ENCODE results near the gene ARHGEF11. TPM values are rescaled to one million over a fixed set of nuclear protein-coding genes. Genes with fewer than 3 reads are reported as not detected.
"Not testable (repeated sequence)": the region's sequence is repeated elsewhere in the genome, so short reads cannot be mapped to it uniquely, and the experiment has no call there.

Gene ARHGEF11
- total and polyA plus RNA-seq, 10 donors, result 3.4 to 65.3 (median 42.7) TPM

DNA sequence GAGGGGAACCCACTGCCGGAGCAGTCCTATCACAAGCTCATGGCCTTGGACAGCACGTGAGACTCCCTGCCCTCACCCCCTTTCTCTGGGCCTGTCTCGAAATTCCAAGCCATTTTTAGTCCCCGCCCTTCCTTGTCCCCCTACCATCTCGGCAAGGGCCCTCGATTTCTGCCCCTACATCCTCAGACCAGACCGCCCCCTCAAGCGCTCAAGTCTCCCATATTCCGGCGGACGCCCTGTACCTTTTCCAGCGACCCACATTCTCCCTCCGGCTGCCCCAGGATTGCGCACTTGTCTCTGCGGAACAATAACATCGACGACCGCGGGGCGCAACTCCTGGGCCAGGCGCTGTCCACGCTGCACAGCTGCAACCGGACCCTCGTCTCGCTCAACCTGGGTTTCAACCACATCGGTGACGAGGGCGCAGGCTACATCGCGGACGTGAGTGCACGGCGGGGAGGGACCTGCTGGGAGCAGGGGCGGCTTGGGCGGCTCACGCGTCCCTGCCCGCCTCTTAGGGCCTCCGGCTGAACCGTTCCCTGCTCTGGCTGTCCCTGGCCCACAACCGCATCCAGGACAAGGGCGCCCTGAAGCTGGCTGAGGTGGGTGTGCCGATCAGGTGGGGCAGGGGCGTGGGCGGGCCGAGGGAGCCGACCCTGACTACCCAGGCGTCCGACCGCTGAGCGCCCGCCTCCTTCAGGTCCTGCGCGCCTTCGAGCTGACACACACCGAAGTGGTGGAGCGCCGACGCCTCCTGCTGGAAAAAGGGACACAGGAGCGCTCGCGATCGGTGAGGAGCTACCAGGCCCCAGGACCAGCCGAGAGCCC lies 118.1 kb downstream of the ARHGEF11 start:
- 5 to 7% (median 6%) methylated on average over 35 to 64 of the region's 64 CpGs for WGBS, 5 donors
- intact Hi-C loops (cut with DNase I; ENCODE audit: low total_unique reads), result no loop called here
- H3K36me3 ChIP-seq, result no peaks in the 10 kb centered on the region
- no peak overlapping the region for H3K27ac ChIP-seq
- H3K4me1 ChIP-seq, result peaks cover 8 to 51% (median 29%) of the 10 kb centered on the region in 6 donors
- DNase-seq, result peak; percentile 17
- TF ChIP-seq, protein P1, sequence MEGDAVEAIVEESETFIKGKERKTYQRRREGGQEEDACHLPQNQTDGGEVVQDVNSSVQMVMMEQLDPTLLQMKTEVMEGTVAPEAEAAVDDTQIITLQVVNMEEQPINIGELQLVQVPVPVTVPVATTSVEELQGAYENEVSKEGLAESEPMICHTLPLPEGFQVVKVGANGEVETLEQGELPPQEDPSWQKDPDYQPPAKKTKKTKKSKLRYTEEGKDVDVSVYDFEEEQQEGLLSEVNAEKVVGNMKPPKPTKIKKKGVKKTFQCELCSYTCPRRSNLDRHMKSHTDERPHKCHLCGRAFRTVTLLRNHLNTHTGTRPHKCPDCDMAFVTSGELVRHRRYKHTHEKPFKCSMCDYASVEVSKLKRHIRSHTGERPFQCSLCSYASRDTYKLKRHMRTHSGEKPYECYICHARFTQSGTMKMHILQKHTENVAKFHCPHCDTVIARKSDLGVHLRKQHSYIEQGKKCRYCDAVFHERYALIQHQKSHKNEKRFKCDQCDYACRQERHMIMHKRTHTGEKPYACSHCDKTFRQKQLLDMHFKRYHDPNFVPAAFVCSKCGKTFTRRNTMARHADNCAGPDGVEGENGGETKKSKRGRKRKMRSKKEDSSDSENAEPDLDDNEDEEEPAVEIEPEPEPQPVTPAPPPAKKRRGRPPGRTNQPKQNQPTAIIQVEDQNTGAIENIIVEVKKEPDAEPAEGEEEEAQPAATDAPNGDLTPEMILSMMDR (IDR thresholded peaks at IDR 0.05 in 8 of 11, conservative IDR thresholded peaks at IDR 0.05 in 3 of 11), result peak in 9 of 11 experiments; percentile 15 to 61 (median 50)
- TF ChIP-seq POLR2A (IDR thresholded peaks at IDR 0.05) (no peak), POLR2AphosphoS5 (IDR thresholded peaks at IDR 0.05) (peak in 1 of 3 donors; percentile 30)
- H3K4me3 ChIP-seq, result peak overlapping the region in 5 of 8 donors; percentile 12 to 59 (median 17)
- H3K9me3 ChIP-seq, result no peaks in the 10 kb centered on the region
- H3K27me3 ChIP-seq (replicated peaks in 1 of 7), result peaks cover 2 to 86% (median 54%) of the 10 kb centered on the region in 7 donors

DNA sequence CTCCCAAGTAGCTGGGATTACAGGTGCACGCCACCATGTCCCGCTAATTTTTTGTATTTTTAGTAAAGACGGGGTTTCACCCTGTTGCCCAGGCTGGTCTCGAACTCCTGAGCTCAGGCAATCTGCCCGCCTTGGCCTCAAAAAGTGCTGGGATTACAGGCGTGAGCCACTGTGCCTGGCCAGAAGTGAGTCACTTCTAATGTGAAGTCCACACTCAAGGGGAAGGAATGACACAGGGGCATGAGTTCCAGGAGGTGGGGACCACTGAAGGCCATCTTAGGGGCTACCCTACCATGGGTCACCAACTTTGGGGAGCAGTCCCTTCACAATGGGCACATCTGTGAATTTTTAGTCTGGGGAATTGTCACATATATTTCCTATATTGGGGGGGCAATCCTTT lies 118.8 kb downstream of the ARHGEF11 start:
- H3K27ac ChIP-seq; H3K36me3 ChIP-seq; H3K9me3 ChIP-seq; H3K4me3 ChIP-seq; DNase-seq; intact Hi-C loops (cut with DNase I; ENCODE audit: low total_unique reads): not testable (repeated sequence)
- Histone ChIP-seq H3K4me1 (peaks cover 8 to 48% (median 28%) of the 10 kb centered on the region in 6 donors), H3K27me3 (replicated peaks in 1 of 7) (peaks cover 2 to 93% (median 61%) of the 10 kb centered on the region in 7 donors)
- 70 to 88% (median 84%) methylated on average over 6 of the region's 6 CpGs for WGBS, 5 donors

DNA sequence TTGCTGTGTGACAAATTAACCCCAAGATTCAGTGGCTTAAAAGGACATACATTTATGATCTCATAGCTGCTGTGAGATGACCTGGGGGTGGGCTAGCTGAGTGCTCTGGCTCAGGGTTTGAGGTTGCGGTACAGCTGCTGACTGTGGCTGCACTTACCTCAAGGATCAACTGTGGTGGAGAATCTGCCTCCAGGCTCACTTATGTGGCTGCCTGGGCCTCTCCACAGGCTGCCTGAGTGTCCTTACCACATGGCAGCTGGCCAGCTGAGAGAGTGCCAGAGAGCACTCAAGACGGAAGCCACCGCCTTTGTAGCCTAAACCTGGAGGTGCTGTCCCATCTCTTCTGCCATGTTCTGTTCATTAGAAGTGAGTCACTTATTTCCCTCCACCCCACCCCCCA lies 119.4 kb downstream of the ARHGEF11 start:
- DNase-seq, result no peak
- 0 to 18% (median 14%) methylated on average over 3 of the region's 3 CpGs for WGBS, 5 donors
- H3K4me3 ChIP-seq, result no peak overlapping the region
- no peaks in the 10 kb centered on the region for H3K9me3 ChIP-seq
- TF ChIP-seq POLR2AphosphoS5 (IDR thresholded peaks at IDR 0.05), result no peak
- TF ChIP-seq, protein P1 (IDR thresholded peaks at IDR 0.05 in 8 of 11, conservative IDR thresholded peaks at IDR 0.05 in 3 of 11), result no peak
- TF ChIP-seq POLR2A (IDR thresholded peaks at IDR 0.05), result no peak
- H3K4me1 ChIP-seq, result peaks cover 8 to 43% (median 23%) of the 10 kb centered on the region in 6 donors
- intact Hi-C loops (cut with DNase I; ENCODE audit: low total_unique reads), result no loop called here
- H3K36me3 ChIP-seq, result no peaks in the 10 kb centered on the region
- no peak overlapping the region for H3K27ac ChIP-seq
- peaks cover 2 to 98% (median 64%) of the 10 kb centered on the region in 7 donors for H3K27me3 ChIP-seq (replicated peaks in 1 of 7)

DNA sequence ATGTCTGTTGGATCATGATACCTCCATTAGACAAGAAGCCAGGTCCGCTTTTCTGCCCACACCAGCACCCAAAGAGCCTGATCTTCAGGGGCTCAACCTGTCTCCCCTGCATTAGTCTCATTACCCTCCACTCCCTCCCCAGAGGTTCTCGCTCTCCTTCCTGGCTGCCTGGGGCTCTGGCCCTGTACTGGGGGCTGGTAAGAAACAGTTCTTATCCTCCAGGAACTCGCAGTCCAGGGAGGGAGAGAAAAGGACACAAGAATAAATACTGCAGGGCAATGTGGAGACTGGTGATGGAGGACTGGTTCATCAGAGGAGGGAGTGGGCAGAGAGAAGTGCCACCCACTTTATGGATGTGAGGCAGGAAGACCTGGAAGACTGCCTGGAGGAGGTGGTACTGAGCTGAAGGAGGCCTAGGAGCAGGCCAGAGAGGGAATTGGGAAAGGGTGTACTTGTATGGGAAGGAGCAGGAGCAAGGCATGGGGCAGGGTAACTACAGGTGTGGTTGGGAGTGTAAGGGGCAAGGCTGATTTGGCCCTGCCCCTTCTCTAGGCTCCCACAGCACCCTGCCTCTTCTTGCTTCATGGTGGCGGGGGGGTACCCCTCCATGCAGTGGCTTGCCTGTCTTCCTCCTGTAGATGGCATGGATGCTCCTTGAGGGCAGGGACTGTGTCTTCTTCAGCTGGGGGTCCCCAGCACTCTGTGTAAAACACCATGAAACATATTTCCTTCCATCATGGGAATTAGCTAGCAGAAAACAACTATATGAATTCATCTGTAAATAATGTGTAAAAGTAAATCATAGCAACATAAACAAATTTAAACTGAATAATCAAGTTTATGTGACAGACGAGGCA lies 120.2 kb downstream of the ARHGEF11 start:
- no peak for DNase-seq
- Histone ChIP-seq H3K36me3 (no peaks in the 10 kb centered on the region), H3K27ac (no peak overlapping the region), H3K4me1 (peaks cover 8 to 47% (median 27%) of the 10 kb centered on the region in 6 donors), H3K27me3 (replicated peaks in 1 of 7) (peaks cover 5 to 100% (median 72%) of the 10 kb centered on the region in 7 donors), H3K9me3 (no peaks in the 10 kb centered on the region), H3K4me3 (no peak overlapping the region)
- 80 to 88% (median 85%) methylated on average over 5 of the region's 5 CpGs for WGBS, 5 donors
- intact Hi-C loops (cut with DNase I; ENCODE audit: low total_unique reads), result no loop called here
- TF ChIP-seq, protein P1 (IDR thresholded peaks at IDR 0.05 in 8 of 11, conservative IDR thresholded peaks at IDR 0.05 in 3 of 11), result no peak
- TF ChIP-seq POLR2A (IDR thresholded peaks at IDR 0.05) (no peak), POLR2AphosphoS5 (IDR thresholded peaks at IDR 0.05) (no peak)

Measured in spleen (tissue), 11 donors.